GM19397 (cell line): ENCODE measurements around the gene LRRIQ4.

Experiments used
- ATAC-seq: cut with Tn5 transposase; IDR thresholded peaks from one replicate; pipeline ENCODE4 v1.9.1; 2021; ENCODE audit warnings: mild to moderate bottlenecking, moderate library complexity; ENCODE audit not compliant: unreplicated experiment

The LRRIQ4 gene

DNA sequence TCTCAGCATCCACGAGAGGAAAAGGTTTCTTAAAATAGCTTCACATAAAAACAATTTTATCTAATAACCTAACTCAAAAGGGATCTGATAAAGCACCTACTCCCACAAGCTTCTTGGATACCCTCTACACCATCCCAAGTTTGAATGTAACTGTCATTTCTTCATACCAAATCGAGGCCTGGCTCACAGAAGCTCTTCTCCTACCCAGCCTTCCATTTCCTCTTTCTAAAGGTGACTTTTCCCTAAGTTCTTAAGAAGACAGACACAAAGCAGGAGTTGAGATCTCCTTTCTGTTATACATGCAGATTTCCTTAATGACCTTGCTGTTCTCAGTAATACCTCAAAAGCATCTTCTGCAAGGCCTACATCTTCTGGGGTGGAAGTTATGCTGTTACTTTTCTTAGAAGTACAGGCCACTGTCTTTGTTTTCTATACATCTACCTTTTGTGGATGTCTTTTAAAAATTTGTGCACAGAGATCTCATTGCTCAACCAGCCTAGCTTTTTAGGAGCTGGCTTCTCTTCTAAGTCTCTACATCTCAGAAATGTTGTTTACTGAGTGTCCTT lies 3.4 kb upstream of the LRRIQ4 start:
- ATAC-seq: no peak

DNA sequence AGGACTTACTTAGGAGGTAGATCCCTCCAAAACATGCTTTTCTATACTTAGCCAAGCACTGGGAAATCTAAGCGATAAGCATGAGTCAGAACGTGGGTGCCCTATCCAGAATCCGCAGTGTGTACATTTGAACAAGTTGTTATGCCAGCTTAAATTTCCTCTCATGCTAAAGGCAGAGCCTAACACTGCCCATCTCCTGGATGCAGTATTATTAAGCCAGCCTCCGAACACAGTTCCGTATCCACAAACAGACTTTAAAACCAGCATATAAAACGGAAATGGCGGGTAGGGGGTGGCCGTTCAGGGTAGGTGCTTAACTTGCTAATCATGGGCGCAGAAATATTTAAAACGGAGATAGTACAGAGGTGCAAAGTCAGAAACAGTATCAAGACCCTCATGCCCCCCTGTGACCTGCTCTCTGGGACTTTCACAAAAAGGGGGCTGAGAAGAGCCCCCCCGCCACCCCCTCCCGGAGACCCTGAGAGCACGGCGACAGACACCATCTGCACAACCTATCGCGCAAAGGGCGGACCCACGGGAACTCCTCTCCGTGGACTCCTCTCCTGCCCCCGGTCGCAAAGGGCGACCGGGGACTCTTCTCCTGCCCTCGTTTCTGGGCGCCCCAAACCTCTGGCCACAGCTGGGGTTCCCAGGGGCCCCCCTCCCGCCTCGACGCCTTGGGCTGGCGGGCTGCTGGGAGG lies 889 bp upstream of the LRRIQ4 start:
- ATAC-seq: peak; percentile 17

DNA sequence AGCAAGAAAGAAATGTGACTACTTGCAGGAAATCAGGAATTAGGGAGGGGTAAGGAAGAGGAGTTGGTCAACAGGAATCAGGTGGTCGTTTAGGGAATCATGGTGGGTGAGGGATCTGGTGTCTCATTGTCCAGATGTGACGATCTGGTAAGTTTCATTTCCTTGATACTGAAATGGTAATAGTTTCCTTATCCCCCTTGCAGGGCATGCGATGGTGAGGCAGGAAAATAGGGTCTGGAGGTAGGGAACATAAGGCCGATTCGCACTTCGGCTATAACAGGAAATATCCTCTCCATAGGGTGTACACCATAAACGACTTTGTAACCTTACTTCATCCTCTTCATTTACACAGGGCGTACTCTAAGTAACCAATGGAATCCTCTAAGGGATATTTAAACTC lies 608 bp downstream of the LRRIQ4 start:
- ATAC-seq: no peak

DNA sequence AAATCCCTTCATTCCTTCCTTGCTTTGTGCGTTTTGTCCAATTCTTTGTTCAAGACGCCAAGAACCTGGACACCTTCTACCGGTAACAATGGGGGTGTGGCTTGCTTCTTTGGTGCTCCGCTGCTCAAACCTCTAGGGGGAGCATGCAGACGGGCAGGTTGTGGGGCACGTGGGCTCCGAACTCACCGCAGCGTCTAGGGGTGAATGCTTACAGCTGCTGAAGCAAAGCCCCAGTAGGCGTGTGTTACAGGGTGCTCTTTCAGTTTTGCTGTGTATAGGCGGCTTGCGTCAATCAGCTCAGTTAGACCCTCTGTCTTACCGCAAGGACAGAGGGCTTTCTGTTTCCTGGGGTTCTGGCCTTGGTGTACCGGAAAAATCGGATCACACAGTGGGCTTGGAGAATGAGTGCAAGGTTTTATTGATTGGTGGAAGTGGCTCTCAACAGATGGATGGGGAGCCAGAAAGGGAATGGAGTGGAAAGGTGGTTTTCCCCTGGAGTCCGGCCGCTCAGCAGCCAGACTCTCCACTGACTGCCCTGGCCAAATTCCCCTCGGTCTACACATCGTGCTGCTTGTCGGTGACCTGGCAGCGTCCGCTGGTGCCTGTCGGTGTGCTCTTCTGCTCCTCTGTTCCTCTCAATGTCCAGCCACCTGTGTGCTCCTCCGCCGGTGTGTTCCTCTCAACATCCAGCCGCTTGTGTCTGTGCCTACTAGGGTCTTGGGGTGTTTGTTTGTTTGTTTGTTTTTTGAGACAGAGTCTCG lies 1.3 kb downstream of the LRRIQ4 start:
- peak; percentile 86 for ATAC-seq

DNA sequence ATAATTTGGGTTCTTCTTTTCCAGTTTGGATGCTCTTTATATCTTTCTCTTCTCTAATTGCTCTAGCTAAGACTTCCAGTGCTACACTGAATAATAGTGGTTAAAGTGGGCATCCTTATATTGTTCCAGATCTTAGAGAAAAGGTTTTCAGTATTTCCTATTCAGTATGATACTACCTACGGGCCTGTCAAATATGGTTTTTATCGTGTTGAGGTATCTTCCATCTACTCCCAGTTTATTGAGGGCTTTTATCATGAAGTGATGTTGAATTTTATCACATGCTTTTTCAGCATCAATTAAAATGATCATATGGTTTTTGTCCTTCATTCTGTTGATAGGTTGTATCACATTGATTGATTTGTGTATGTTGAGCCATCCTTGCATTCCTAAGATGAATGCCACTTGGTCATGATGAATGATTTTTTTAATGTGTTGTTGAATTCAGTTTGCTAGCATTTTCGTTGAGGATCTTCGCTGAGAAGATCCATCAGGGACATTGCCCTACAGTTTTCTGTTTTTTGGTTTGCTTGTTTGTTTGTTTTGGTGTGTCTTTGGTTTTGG lies 3.0 kb downstream of the LRRIQ4 start:
- ATAC-seq: no peak

DNA sequence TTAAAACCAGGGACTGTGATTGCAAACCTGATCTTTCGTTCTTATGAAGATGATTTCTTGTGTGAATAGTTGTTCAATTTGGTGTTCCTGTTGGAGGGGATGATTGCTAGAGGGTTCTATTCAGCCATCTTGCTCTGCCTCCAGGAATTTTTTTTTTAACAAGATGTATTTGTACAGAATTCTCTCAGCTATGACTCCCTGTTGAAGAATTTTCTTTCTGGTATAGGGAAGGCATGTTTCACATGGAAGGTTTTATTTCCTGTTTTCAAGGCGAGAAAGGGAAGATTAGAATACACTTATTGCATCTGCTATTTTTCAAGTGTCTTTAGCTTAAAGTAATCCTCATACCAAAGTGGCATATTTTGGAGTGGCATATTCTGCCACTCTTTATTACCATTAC lies 5.6 kb downstream of the LRRIQ4 start:
- no peak for ATAC-seq

DNA sequence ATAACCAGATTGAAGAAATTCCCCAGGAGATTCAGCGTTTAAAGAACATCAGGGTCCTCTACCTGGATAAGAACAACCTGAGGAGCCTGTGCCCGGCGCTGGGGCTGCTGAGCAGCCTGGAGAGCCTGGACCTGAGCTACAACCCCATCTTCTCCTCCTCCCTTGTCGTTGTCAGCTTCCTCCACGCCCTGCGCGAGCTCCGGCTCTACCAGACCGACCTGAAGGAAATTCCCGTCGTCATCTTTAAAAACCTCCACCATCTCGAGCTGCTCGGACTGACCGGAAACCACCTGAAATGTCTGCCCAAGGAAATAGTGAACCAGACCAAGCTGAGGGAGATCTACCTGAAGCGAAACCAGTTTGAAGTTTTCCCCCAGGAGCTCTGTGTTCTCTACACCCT lies 9.4 kb downstream of the LRRIQ4 start:
- no peak for ATAC-seq

DNA sequence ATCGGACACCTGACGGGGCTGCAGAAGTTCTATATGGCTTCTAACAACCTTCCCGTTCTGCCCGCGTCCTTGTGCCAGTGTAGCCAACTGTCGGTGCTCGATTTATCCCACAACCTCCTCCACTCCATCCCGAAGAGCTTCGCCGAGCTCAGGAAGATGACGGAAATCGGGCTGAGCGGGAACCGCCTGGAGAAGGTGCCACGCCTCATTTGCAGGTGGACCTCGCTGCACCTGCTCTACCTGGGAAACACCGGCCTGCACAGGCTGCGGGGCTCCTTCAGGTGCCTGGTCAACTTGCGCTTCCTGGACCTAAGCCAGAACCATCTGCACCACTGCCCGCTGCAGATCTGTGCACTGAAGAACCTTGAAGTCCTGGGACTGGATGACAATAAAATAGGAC lies 9.9 kb downstream of the LRRIQ4 start:
- no peak for ATAC-seq

DNA sequence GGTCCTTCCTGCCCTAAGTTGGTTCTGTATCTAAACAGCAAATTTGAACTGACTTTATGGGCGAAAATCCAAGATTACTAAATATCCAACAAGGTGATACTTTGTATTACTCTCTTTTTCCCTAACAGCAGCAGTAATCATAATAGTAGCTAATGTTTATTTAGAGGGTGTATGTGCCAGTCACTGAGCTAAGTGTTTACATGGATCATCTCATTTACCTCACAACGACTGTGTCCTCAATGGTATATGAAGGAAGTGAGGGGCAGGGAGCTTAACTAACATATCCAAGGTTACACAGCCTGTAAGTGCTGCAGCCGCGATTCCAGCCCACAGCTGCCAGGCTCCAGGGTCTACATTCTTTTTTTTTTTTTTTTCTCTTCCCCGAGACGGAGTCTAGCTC lies 10.3 kb downstream of the LRRIQ4 start:
- no peak for ATAC-seq

DNA sequence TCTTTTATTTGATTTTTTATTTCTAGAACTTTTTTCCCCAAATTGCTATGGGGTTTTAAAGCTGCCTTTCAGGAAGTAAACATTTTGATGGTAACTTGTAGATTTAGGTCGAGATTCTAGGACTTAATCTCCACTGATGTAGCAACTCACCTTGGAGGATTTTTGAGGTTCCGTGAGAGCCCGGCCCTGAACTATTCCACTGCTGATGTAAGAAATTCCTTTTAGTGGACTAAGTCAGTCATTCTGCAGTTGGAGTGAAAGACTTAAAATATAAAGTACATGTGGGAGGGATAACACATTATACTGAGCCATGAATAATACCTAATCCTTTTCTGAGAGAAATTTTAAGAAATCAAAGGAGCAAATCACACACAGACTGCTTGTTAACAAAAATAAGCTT lies 12.6 kb downstream of the LRRIQ4 start:
- no peak for ATAC-seq

DNA sequence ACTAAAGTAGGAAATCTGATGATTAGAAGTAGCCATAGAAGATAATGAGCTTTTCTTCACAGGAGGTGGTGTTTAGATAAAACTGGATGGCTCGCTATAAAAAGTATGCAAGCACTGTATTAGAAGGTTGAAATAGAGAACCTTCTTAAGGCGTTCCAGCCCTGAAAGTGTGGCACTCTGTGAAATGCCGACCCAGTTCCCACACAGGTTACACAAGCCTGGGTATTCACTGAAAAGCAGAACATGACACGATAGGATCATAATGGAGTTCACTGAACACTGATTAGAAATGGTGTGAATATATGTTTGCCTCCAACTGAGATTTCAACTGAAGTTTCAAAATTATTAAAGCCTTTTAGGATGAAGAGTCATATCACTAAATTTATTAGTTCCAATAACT lies 15.0 kb downstream of the LRRIQ4 start:
- no peak for ATAC-seq

DNA sequence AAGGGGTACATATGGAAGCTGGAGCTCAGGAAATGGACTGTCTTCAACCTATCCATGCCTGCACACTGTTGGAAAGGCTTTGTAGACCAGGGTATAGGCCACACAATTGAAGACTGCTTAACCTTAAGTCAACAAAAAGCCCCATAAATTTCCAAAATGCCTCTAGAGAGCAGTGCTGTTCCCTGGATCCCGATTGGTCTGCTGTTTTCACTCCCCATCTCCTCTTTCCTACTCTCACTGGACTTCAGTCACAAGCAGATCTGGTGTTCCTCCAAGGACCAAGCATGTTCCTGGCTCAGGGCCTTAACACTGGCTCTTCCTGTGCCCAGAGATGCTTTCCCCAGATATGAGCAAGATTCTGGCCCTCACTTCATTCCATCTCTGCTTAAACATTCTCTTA lies 22.9 kb downstream of the LRRIQ4 start:
- no peak for ATAC-seq

DNA sequence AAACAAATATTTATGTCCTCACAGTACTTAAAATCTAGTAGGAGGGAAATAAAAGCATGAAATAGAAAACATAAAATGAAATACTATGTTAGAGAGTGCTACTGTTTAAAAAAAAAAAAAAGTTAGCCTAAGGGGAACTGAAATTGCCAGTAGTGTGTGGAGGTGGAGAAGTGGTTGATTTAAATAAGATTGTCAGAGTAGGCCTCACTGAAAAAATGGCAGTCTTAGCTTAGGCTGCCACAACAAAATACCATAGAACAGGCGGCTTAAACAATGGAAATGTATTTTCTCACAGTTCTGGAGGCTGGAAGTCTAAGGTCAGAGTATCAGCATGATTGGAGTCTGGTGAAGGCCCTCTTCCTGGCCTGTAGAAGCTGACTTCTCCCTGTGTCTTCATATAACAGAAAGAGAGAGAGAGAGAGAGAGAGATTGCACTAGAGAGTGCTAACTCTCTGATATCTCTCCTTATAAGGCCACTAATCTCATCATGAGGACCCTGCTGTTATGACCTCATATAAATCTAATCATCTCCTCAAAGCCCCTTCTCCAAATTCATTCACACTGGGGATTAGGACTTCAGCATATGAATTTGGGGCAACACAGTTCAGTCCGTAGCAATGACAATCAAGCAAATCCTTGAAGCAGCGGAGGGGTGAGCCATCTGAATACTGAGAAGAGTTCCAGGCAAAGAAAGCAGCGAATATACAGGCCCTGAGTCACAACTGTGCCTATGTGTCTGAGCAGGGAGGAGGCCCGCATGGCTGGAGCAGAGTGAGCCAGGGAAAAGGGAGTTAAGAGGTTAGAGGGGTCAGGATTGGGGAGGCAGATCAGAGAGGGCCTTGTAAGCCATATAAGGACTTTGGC lies 23.6 kb downstream of the LRRIQ4 start:
- peak; percentile 84 for ATAC-seq

DNA sequence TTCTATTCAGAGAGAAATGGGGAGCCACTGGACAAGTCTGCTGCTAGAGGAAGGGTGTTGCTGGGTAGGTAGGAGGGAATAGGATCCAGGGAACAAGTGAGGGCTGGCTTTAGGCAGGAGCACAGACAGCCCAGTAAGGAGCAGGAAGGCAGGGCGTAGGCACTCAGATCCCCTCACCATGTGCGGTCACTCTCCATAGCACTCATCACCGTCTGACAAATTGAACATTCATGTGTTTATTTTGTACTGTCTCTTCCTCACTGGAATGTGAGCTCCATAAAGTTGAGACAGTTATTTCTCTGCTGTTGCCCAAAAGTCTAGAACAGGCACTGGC lies 24.2 kb downstream of the LRRIQ4 start:
- no peak for ATAC-seq

DNA sequence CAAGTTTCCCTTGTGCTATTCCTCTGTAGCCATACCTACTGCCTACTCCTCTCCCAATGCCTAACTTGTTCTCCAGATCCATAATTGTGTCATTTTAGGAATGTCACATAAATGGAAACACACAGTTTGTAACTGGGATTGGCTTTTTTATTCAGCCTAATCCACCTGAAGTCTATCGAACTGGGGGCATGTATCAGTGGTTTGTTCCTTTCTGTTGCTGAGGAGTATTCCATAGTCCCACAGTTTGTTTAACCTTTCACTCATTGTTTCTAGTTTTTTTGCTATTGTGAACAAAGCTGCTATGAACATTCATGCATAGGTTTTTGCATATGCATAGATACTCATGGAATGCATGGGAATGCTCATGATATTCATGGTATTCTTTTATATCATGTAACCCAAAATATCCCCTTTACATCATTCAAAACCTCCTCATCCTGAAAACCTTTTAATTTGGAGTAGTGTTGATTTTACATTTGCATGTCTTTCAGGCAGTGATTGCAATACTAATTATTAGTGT lies 25.9 kb downstream of the LRRIQ4 start:
- no peak for ATAC-seq

DNA sequence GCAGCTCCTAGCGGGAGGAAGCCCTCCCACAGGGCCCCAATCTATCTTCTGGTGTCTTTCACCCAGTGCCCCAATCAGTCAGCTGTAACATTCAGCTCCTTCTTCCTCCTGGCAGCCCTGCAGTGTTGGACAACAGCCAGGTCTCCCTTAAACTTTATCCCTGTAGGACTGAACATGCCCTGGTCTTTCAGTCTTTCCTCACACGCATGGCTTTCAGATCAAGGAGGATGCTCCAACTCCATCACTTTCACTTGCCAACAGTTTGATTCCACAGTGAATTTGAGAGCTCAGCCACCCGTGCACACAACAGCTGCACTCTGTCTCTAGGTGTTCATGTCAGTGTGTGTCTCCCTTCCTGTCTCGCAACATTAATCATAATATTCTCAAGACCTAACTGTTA lies 28.5 kb downstream of the LRRIQ4 start:
- ATAC-seq: peak; percentile 67

DNA sequence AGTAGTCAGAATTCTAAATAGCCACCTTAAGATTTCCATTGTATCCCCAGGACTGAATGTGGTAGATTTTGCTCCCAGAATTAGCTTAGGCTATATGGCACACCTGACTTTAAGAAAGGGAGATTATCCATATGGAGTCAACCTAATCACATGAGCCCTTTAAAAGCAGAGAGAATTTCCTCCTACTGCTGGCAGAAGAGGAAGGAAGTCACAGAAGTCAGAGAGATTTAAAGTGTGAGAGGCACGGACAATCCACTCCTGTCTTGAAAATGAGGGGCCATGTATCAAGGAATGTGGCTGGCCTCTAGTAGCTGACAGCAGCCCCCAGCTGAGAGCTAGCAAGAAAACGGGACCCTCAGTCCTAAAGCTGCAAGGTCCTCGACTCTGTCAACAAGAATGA lies 30.3 kb downstream of the LRRIQ4 start:
- no peak for ATAC-seq

DNA sequence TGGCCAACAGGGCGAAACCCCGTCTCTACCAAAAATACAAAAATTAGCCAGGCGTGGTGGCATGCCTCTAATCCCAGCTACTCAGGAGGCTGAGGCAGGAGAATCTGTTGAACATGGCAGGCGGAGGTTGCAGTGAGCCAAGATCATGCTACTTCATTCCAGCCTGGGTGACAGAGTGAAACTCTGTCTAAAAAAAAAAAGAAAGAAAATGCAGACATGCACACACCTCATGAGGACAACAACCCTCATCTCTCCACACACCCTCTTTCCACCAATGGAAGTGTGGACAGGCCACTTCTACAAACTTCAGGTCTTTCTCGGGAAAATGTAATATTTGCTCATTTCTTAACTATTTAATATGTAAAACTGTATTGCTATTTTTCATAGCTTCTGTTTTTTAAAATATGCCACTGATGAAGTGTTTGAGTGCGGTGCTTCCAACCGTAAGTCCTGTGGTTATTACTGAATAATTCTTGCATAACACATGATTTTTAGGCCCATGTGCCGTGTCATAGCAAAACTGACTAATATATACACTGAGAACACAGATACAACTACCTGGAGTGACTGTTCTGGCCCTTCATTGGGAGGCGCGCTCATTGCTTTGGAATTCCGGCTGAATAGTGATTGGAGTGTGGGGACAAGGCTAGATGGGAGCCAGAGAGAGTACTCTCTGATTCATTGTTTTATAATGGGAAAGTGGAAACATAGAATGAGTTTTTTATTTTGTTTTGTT lies 34.0 kb downstream of the LRRIQ4 start:
- ATAC-seq: peak; percentile 95

DNA sequence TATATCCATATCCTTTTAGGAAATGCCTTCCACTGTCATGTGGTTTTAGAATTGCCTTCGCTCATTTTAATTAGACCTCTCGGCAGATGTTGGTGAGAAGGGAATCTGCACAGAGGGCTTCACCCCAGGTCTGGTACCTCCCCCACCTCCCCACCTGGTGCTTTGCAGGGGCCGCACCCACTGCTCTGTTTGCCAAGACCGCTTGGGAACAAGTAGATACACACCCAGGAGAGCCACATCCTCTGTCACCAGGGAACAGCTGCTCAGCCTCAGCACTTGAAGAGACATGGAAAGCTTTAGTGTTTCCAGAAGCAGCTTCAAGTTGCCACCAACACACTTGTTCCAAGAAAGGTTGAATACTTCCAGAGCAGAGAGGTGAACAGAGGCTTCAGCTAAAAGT lies 35.2 kb downstream of the LRRIQ4 start:
- no peak for ATAC-seq

DNA sequence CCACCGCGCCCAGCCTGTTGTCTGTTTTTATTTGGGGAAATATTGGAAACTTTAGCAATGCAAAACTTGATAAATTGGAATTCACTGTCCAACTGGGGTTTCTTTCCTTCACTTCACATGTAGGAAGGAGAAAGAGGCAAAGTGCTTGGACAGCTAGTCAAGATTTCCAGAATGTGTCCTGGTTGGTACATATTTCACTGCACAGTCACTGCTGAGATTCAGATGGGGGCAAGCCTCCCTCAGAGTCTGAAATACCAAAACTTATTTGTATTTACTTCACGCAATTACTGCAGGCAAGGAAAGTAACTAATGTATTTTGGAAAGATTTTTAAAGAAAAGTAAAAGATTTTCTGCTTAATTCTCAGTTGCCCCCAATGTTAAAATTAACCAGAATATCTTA lies 36.1 kb downstream of the LRRIQ4 start:
- ATAC-seq: no peak
